CD4-positive, alpha-beta T cell treated with Interleukin-6 at 100 ng/mL for 8 hours (primary cell): ENCODE results near the gene MAD1L1.
"Not testable (repeated sequence)": the region's sequence is repeated elsewhere in the genome, so short reads cannot be mapped to it uniquely, and the experiment has no call there.

Experiments
- DNase-seq: peaks from one replicate; pipeline ENCODE4 v3.0.0-alpha.2; 2020; ENCODE audit warnings: mixed read lengths, low spot score

Gene MAD1L1

DNA sequence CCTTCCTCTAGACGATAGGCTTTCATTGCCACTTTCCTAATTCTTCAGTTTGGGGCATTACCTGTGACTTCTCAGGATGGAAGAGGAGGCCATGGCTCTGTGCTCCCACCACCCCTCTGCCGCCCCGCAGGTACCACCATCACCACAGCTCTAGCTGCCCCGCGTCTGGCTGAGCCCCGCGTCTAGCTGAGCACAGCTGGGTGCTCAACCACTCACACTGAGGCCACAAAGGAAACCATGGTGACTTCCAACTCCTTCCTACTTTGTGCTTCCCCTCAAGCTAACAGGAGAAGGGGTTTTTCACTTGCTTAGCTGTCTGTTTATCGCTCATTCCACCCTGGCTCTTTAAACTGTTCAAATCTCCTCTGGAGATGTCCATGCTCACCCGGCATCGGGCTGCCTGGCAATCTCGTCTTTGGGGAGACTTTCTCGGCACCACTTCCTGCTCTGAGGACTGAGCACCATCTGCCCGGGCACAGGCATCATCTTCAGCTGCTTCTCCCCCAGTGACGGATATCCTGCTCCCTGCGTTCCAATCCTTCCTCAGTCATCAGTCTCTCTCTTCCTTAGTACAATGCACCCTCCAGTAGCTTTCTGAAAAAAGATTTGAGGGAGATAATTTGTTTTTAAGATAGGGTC, 59.4 kb downstream of the MAD1L1 start:
- no peak for DNase-seq

DNA sequence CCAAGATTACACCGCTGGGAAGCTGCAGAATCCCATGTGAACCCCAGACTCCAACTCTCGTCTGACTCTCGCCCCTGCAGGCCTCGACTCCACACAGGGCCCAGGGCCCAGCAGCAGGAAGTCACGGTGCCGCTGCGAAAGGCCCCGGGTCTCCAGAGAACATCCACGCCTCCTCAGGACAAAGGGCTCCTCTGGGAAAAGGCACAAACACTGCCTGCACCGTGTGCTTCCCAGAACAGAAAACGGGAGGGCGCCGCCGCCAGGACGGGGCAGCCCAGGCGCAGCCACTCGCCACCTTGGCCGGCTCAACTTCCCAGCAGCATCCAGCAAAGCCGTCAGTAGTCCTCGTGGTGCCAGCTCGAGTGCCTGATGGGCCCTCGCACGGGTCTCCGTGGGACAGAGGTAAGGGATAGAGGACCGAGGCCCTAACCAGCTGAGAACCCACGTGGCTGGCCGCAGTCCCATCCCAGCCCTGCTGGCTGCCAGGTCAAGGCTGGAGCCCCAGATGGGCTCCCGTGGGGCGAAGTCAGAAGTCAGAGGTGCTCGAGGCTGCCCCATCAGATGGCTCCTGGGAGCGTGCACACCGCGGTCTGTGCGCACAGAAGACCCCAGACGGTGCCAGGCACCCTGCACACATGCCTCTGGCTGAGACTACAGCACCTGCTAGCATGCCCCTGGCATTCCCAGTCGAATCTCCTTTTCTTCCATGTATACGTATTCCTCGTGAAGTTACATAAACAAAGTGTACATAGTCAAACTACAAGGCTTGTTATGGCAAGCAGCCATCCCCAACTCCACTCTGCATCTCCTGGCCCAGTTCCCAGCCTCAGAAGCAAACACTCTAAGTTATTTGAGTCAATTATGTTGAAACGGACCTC, 60.2 kb downstream of the MAD1L1 start:
- no peak for DNase-seq

GRCh38 chr7:2171855-2172254, 60.9 kb downstream of the MAD1L1 start:
- no peak for DNase-seq

DNA sequence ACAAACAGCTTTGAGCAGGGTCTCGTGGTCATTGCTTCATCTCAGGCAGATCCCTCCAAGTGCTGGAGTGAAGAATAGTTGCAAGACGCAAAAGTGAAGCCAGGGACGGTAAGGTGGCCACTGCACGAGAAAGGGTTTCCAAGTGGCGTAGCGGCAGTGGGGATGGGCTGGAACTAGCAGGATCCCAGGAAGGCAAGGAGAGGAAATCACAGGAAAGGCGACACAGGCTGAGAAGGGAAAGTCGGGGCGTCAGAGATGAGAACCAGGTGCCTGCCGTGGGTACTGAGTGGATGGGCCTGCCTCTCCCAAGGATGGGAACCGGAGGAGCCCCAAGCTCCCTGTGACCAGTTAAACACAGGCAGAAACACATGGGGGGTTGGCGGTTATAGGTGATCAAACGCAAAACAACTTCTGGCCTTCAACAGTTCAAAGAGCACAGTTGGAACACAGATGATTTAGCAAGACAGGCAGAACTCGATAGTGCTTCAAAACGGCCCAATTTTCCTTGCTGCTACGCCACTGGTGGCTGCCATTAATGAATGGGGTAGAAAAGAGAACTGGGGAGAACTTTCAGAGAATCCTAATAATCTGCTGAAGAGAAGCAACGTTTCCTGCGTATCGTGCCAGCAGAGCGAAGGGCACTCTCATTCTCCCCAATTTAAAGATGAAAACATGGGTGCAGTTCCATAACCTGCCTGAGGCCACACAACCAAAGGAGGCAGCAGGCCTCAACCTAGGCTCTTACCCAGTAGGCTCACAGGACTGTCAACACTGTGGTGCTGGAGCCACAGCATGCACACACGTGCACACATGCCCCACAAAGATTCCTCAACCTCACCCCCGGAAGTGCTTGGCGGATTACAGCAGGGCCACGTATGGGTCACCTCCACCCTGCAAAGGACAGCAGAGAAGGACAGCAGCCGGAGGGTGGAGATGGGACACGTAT, 61.9 kb downstream of the MAD1L1 start:
- DNase-seq = no peak

GRCh38 chr7:2169923-2170575, 62.7 kb downstream of the MAD1L1 start:
- no peak for DNase-seq

GRCh38 chr7:2168615-2169311, 64.0 kb downstream of the MAD1L1 start:
- no peak for DNase-seq

GRCh38 chr7:2166625-2167280, 66.0 kb downstream of the MAD1L1 start:
- DNase-seq = no peak

DNA sequence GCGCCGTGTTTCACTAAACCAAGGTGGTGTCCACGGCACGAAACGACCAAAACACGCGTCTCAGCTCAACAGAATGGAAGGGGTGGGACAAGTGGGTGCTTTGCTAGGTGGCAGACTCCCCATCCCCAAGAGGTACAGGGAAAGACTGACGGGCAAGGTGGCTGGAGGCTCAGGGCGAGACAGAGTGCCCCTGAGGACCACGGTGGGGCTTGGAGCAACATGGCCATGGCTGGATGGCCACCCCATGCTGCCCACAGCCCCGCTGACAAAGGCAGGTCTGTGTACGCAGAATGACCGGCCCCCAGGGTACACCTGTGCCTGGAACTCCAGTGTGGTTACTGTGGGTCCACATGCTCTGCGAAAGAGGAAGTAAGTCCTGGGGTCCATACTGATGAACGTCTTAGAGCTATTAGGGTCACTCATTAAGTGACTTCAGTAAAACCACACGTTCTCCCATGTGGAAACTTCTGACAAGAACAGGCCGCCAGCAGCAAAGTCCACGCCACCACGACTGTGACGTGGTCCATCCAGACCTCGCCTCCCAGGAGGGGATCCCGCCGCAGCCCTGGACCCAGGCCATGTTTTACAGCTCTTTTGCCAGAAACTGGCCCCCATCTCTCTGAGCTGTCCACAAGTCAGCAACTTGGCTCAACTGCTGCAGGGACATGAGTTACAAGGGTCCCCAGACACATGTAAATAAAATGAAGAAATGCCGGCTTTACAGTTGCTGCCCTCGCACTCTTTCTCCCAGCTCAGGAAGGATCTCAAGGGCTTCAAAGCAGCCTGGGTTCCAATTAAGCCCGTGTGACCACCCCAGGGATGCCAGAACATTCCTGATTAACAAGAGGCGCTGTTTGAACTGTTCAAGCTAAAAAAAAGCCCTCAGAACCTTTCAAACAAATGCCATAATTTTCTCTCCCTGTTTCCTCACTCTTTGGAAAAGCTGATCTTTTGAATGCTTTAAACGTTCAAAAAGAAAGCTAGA, 66.8 kb downstream of the MAD1L1 start:
- no peak for DNase-seq

DNA sequence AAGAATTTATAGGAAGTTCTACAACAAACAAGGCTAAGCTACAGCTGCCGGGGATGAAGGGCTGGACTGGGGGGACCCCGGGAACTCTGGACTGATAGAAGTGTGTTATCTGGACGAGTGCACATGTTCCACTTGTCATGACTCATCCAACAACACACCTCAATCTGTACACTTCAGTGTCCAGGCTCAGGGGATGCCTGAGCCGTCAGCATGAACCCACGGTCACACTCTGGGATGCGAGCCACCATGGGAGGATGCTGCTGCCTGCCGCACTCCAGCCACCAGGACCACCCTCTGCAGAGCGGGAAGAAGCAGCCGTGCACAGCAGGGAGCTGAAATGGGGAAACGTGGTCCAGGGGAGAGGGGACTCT, 67.5 kb downstream of the MAD1L1 start:
- DNase-seq = no peak

DNA sequence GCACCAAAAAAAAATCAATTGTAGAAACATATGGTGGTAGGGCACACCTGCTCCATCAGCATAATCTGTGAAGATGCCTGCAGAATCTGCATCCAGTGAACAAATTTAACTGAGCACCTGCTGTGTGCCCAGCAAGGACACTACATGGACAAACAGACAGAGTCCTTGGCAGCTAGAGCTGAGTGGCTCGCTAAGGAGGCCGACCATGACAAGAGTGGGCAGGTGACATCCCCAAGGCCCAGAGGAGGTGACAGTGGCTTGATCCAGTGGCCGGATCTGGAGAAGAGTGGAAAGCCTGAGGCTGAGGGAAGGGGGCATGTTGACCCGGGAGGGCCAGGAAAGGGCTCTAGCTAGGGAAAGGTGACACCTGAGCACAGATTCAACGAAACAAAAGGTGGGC, 68.1 kb downstream of the MAD1L1 start:
- DNase-seq = no peak

GRCh38 chr7:2163600-2164555, 68.9 kb downstream of the MAD1L1 start:
- DNase-seq = no peak

DNA sequence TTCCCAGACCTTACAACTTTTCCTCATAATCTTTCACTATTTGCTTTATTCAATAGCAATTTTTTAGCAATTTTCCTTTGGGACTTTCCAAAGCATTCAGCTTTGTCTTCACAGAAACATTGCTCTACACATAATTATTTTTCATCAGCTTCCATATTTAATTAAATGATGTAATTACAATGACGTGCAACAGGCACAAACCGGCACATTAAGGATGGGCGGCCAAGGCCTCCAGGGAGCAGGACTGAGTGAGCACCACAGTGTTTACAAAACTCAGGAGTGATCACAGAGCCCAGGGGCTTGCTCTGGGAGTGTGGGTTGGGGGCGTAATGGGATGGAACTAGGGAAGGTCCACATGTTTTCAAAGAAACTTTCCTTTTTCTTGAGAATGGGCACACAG, 69.8 kb downstream of the MAD1L1 start:
- no peak for DNase-seq

DNA sequence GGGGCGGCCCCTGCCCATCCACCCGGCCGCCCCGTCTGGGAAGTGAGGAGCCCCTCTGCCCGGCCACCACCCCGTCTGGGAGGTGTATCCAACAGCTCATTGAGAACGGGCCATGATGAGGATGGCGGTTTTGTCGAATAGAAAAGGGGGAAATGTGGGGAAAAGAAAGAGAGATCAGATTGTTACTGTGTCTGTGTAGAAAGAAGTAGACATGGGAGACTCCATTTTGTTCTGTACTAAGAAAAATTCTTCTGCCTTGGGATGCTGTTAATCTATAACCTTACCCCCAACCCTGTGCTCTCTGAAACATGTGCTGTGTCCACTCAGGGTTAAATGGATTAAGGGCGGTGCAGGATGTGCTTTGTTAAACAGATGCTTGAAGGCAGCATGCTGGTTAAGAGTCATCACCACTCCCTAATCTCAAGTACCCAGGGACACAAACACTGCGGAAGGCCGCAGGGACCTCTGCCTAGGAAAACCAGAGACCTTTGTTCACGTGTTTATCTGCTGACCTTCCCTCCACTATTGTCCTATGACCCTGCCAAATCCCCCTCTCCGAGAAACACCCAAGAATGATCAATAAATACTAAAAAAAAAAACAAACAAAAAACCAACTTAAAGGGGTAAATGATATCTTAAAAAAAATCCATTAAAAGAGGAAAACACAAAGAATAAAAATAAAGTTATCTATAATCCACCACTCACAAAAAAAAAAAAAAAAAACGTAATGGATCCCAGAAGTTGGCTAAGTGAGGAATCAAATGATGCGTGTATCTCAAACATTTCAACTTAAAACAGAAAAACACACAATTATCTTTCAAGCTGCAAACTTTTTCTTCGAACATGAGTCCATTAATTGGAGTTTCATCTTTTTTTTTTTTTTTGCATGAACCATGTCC, 70.5 kb downstream of the MAD1L1 start:
- DNase-seq = not testable (repeated sequence)

DNA sequence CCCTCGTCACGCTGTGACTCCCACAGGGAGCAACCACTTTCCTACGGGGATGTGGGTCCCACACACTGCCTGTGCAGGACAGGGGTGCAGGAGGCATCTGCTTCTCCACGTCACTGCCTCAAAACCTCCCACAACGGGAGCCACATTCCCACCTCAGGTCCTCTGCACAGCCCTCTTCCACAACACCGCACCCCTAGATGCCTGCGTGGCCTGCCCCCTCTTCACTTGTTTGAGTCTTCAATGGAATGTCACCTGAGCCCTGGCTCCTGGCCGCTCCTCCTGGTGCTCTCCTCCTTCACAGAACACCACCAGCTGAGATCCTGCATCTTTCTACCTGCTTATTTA, 73.6 kb downstream of the MAD1L1 start:
- DNase-seq = no peak

DNA sequence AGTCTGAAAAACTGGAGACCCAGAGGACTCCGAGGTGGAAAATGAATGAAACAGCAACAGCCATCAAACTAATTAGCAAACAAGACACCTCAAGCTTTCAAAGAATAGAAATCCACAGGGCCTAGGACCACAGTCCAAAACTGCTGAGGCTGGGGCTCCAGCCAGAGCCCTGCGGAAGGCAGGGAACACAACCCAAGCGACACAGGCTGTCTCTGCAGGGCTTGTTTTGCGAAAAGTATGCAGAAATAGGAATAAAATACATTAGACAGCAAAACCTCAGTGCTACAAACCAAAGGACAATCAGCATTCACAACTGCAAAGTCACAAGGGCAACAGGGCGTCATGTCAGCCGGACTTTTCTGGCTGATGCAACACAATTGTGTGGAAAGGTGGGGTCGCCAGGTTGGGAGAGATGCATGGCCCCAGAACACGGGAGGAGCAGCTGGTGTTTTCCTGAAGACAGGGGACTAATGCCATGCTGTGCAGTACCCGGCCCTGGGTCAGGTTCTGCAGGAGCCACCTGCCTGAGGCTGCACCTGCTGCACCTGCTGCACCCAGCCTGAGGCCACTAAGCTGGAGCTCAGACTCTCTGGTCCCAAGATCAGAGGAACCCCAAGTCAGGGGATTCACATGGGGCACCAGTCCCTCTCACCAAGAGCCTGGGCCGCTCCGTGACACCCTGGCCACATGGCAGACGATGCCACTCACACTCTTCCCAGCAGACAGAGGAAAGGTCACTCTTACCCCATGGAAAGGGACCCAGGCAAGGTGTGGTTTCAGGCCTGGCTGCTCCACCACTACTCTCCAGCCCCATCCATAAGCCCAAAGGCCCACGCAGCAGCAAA, 74.2 kb downstream of the MAD1L1 start:
- DNase-seq = no peak

DNA sequence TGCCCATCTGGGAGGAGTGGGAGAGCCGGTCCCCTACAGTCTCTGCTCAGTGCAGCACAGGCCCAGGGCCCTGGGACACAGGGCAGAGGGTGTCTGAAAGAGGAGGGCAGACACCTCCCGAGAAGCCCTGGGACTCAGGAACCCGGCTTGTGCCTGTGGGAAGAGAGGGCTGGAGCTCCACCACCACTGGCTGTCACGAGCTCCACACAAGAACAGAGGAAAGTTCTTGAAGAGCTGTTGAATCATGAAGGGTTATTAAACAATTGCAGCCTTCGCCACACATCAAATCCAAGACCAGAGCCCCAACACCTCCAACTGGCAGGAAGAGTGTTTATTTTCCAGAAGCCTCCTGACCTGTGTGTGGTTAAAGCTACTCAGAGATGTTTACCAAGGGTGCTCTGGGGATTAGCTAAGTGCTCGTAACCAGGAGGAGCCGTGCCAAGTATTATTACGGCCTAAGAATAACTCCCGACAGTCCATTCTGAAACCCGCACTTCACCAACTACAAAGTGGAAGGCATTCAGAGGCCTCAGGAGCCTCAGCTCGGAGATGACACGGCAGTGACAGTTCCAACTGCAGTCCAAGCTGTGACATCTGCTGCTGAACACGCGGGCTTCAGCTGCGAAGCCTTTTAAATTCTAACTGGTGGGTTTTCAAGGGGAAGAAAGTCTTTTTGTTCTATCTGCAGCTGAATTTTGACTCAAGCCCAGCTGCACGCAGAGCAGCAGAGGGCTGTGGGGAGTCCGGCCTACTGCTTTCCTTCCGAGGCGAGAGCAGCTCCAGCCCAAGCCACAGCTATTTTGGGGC, 75.1 kb downstream of the MAD1L1 start:
- DNase-seq = no peak
